ENCODE results near the gene MAS1.

- no peak for TF ChIP-seq CTCF (IDR thresholded peaks at IDR 0.05)
- no peak for TF ChIP-seq POLR2A (IDR thresholded peaks at IDR 0.05)
These were observed 44.3 kb downstream of the MAS1 start for GRCh38 chr6:159935065-159935464.

All from body of pancreas (tissue), 4 donors.